Activated CD4-positive, alpha-beta T cell treated with anti-CD3 and anti-CD28 coated beads, Interleukin-2, Interleukin-6, amounts not matched to agents 100 ng/mL and 50 ng/mL, durations not matched to agents 16 hours and 8 hours (primary cell): ENCODE results near the gene APOA4.
A peak's percentile ranks its signal among the peaks of the same experiment; 100 is the strongest.

ENCODE experiments used
- DNase-seq: peaks from one replicate; pipeline ENCODE4 v3.0.0-alpha.2; 2020

Gene APOA4

GRCh38 chr11:116796548-116796947, 26.6 kb downstream of the APOA4 start:
- DNase-seq = no peak

- DNase-seq = no peak
These were observed 28.3 kb downstream of the APOA4 start for GRCh38 chr11:116794851-116795250.

GRCh38 chr11:116793772-116794097, 29.4 kb downstream of the APOA4 start:
- no peak for DNase-seq

GRCh38 chr11:116792869-116793771, 30.0 kb downstream of the APOA4 start:
- DNase-seq = no peak

GRCh38 chr11:116792144-116792868, 30.8 kb downstream of the APOA4 start:
- no peak for DNase-seq

GRCh38 chr11:116791813-116792143, 31.3 kb downstream of the APOA4 start, which contains the start of gene APOA5:
Gene APOA5, minus strand, starts transcription at chr11:116791879. Its CDS starts 19 bp downstream, at chr11:116791860.
- no peak for DNase-seq

- DNase-seq = peak; percentile 82
These were observed 31.9 kb downstream of the APOA4 start for GRCh38 chr11:116791002-116791812.

- no peak for DNase-seq
These were observed 32.7 kb downstream of the APOA4 start for GRCh38 chr11:116790167-116791001.

- no peak for DNase-seq
These were observed 34.1 kb downstream of the APOA4 start for GRCh38 chr11:116788975-116789374.

GRCh38 chr11:116788534-116788933, 34.6 kb downstream of the APOA4 start:
- no peak for DNase-seq

GRCh38 chr11:116787786-116788486, 35.2 kb downstream of the APOA4 start, which contains the start of gene ZPR1:
Gene ZPR1, minus strand, starts transcription at chr11:116788023. Its CDS starts 33 bp downstream, at chr11:116787990.
- DNase-seq = peak; percentile 88

- DNase-seq = no peak
These were observed 35.7 kb downstream of the APOA4 start for GRCh38 chr11:116787436-116787785.

GRCh38 chr11:116786966-116787365, 36.1 kb downstream of the APOA4 start:
- DNase-seq = no peak

GRCh38 chr11:116786326-116786725, 36.8 kb downstream of the APOA4 start:
- no peak for DNase-seq

GRCh38 chr11:116782728-116783127, 40.4 kb downstream of the APOA4 start:
- peak; percentile 70 for DNase-seq

GRCh38 chr11:116778556-116778955, 44.5 kb downstream of the APOA4 start:
- DNase-seq = no peak

GRCh38 chr11:116777056-116777455, 46.0 kb downstream of the APOA4 start:
- no peak for DNase-seq

GRCh38 chr11:116776522-116776984, 46.6 kb downstream of the APOA4 start:
- DNase-seq = no peak

- DNase-seq = no peak
These were observed 47.1 kb downstream of the APOA4 start for GRCh38 chr11:116775975-116776374.

- no peak for DNase-seq
These were observed 48.4 kb downstream of the APOA4 start for GRCh38 chr11:116774661-116775060.
